HG02763 (cell line): ENCODE results near the gene FTMT.
"Not testable (repeated sequence)": the region's sequence is repeated elsewhere in the genome, so short reads cannot be mapped to it uniquely, and the experiment has no call there.

Experiments
- ATAC-seq: cut with Tn5 transposase; IDR thresholded peaks from one replicate; pipeline ENCODE4 v1.9.1; 2021; ENCODE audit warnings: mild to moderate bottlenecking, moderate library complexity; ENCODE audit not compliant: unreplicated experiment

FTMT gene

GRCh38 chr5:121851643-121852574 lies at the start of gene FTMT:
TSS of gene FTMT (plus strand) at chr5:121851882. CDS start at chr5:121851964, 82 bp downstream.
- ATAC-seq = no peak

GRCh38 chr5:121805251-121805650 lies 46.4 kb upstream of the FTMT start:
- ATAC-seq = not testable (repeated sequence)

GRCh38 chr5:121805911-121806310 lies 45.8 kb upstream of the FTMT start:
- no peak for ATAC-seq

- ATAC-seq = no peak
These were observed 35.5 kb upstream of the FTMT start for GRCh38 chr5:121816164-121816563.

GRCh38 chr5:121819682-121820261 lies 31.9 kb upstream of the FTMT start:
- ATAC-seq = no peak

GRCh38 chr5:121833617-121834016 lies 18.1 kb upstream of the FTMT start:
- ATAC-seq = no peak

DNA sequence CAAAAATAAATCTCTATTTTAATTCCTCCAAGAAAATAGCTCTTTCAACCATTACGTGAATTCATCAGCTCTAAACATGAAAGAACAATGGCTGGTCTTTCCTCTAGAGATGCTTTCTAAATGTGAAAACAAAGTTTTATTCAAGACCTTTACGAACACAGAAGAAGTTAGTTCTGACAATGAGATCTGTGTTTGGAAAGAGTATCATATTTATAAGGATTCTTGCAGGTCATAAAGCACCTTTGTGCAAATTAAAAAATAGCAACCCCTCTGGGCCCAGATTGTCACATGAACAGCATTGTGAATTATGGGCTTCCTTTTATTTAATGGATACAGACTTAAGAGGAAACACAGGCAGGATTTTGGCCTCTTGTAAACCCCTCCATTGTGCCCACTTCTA lies 17.7 kb upstream of the FTMT start:
- no peak for ATAC-seq

GRCh38 chr5:121841892-121842291 lies 9.8 kb upstream of the FTMT start:
- no peak for ATAC-seq

DNA sequence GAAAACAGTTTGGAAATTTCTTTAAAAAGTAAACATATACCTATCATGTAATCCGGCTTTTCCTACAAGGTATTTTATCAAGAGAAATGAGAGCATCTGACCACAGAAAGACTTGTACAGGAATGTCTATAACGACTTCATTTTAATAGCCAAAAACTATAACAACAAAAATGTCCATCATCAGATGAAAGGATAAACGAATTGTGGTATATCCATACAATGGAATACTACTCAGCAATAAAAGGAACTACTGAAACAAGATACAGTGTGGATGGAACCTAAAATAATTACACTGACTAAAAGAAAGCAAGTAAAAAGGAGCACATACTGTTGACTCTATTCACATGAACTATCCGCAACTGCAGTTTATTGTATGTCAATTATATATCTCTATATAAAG lies 1.4 kb upstream of the FTMT start:
- ATAC-seq = no peak

DNA sequence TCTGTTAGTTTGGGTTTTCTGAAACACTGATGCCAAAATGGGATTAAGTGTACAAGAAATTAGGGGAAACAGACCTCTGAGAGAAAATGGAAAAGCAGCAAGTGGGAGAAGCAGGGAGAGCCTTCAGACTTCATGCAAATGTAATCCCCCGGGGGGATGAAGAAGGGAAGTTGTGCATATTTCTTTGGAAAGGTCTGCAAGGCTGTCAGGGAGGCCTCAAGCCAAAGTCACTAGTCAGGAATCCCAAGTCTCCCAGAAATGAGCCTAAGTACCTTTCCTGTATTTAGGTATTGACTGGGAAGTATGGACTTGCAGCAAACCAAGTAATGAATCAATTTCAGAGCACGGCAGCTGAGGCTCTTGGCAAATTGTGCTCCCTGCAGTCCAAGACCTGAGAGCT lies 2.2 kb downstream of the FTMT start:
- no peak for ATAC-seq

DNA sequence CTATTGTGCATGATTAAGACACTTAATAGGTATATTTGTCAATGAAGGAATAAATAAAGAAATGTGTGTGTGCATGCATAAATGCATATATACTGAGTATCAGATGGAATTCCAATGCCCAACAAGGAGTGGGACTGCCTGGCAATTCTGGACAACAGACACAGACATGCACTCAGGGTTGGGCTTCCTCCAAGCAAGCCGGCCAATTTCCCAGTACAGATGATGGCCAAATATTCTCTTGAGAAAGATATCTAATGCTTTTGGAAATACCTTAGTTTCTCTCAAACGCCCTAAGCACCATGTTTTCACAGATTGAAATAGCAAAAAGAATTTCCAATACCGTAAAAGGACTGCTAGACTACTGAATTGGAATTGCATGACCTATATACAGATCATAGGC lies 11.1 kb downstream of the FTMT start:
- ATAC-seq = no peak

DNA sequence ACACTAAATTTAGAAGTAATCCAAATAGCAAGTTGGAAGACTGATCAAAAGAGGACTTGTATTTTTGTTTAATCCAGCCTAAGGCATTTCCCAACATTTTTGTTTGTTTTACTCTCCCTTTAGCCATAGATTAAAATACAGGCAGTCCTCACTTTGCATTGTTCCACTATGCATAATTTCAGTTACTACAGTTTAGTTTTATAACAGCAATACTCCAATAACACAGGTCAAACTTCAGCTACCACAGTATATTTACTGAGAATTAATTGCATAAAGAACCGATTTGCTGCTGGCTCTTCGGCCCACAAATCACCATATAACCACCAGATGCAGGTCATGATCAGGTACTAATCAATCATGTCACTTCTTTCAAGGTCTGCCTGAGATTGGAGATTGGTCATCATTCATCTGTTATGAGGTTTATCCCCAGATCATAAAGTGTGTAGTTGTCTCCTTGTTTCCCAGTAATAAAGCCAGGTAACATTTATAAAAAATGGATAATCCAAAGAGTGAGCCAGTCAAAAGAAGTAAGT lies 12.1 kb downstream of the FTMT start:
- no peak for ATAC-seq

- no peak for ATAC-seq
These were observed 15.7 kb downstream of the FTMT start for GRCh38 chr5:121867403-121867802.

- ATAC-seq = no peak
These were observed 18.8 kb downstream of the FTMT start for GRCh38 chr5:121870489-121870888.

GRCh38 chr5:121872856-121873255 lies 21.2 kb downstream of the FTMT start:
- ATAC-seq = no peak

DNA sequence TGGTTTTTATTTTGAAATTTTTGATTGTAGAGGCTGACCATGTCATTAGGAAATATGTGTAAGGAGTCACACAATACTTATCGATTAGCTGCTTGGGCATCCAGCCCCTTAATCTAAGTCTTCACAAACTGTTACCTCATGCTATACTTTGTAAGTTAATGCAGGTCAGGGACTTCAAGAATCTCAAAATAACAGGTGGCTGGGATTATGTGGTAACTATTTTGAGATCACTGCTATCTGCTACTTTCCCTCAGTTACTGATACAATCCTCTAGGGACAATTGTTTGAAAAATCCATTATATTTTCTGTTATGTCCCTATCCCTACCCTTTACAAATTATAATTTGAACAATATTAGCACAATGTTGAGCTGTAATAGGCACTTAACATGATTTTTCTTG lies 21.7 kb downstream of the FTMT start:
- ATAC-seq = no peak

GRCh38 chr5:121885630-121886029 lies 33.9 kb downstream of the FTMT start:
- no peak for ATAC-seq

GRCh38 chr5:121887727-121888126 lies 36.0 kb downstream of the FTMT start:
- no peak for ATAC-seq

GRCh38 chr5:121890297-121890858 lies 38.7 kb downstream of the FTMT start:
- ATAC-seq = no peak

DNA sequence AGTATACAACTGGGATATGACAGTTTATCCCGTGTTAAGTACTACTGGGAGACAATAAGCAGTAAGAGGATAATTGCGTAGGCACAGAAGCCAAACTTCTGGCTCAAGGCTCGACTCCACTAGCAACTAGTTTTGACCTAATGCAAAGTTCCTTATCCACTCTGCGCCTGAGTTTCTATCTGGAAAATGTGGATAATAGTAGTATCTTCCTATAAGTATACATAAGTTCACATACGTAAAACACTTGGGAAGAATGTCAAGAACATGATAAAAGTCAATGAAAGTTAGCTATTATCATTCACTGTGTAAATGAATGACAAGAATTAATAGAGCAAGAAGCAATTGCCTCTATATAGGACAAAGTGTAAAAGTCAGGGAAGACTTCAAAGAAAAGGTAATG lies 45.7 kb downstream of the FTMT start:
- ATAC-seq = no peak

DNA sequence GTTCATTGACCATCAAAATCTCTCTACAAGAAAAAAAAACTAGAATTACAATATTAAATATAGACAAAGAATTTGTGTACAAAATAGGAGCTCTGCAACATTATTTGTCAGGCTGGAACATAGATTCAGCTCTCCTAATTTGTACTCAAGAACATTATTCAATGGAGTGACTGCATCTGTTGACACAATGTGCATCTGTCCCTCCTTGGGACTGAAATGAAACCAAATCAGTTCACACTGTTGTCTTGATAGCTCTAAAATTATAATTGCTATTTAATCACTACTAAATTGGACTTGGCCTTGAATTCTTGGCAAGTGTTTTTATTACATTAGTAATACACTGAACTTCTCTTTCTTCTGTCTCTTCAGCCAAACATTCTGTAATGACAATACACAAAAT lies 47.7 kb downstream of the FTMT start:
- no peak for ATAC-seq
